NCI-H1417 (cell line): ENCODE results near the gene CCDC120.

Experiments used
- DNase-seq, 3 experiments: peaks; one replicate each; lab custom pipeline; 2025; lab: John Stamatoyannopoulos, UW

CCDC120 gene, protein sequence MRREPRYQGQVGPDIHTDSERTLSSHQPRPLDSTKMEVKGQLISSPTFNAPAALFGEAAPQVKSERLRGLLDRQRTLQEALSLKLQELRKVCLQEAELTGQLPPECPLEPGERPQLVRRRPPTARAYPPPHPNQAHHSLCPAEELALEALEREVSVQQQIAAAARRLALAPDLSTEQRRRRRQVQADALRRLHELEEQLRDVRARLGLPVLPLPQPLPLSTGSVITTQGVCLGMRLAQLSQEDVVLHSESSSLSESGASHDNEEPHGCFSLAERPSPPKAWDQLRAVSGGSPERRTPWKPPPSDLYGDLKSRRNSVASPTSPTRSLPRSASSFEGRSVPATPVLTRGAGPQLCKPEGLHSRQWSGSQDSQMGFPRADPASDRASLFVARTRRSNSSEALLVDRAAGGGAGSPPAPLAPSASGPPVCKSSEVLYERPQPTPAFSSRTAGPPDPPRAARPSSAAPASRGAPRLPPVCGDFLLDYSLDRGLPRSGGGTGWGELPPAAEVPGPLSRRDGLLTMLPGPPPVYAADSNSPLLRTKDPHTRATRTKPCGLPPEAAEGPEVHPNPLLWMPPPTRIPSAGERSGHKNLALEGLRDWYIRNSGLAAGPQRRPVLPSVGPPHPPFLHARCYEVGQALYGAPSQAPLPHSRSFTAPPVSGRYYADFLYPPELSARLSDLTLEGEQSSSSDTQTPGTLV

DNA sequence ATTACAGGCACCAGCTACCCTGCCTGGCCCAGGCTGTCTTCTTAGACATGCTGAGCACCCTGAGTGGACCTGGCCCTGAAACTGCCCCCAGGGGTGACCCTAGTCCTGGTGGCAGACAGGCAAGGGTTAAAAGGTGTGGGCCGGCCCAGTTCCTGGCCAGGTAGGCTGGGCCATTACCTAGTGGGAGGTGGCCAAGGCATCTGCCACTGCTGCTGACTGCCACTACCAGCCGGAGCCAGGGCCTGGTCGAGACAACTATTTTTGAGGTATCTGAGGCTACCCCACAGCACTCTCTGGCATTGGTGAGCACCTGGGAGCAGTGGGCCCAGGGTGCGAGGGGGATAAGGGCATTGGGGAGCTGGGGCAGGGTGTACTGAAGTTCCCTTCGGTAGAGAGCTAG, at the start of gene CCDC120:
CCDC120 (plus strand) TSS at position 206 of the 400 bp plus-strand sequence. CDS start 3,043 bp downstream, outside the sequence.
- DNase-seq: no peak

DNA sequence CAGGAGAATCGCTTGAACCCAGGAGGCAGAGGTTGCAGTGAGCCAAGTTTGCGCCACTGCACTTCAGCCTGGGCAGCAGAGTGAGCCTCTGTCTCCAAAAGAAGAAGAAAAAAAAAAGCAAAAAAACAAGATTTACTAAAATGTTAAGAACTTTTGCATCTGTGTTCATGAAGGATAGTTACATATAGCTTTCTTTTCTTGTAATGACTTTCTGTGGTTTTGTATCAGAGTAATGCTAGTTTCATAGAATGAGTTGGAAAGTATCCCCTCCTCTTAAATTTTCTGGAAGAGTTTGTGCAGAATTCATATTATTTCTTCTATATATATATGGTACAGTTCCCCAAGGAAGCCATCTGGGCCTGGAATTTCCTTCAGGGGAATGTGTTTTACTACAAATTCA, 39.7 kb upstream of the CCDC120 start:
- DNase-seq: no peak

DNA sequence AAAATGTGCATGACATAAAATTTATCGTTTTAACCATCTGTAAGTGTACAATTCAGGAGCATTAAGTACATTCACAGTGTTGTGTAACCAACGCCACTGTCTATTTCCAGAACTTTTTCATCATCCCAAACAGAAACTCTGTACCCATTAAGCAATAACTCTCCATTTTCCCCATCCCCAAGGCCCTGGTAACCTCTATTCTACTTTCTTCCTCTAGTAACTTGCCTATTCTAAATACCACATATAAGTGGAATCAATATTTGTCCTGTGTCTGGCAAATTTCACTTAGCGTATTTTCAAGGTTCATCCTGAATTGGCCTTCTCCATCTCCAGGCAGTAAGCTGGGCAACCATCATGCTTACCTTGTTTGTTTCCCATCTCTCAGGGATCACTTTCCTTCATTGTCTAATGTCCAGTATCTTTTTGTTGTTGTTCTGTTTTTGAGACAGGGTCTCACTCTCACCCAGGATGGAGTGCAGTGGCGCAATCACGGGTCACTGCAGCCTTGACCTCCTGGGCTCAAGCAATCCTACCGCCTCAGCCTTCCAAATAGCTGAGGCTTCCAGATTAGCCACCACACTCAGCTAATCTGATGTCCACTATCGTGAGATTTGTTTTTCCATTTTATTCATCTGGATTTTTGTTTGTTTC, 39.1 kb upstream of the CCDC120 start:
- no peak for DNase-seq

DNA sequence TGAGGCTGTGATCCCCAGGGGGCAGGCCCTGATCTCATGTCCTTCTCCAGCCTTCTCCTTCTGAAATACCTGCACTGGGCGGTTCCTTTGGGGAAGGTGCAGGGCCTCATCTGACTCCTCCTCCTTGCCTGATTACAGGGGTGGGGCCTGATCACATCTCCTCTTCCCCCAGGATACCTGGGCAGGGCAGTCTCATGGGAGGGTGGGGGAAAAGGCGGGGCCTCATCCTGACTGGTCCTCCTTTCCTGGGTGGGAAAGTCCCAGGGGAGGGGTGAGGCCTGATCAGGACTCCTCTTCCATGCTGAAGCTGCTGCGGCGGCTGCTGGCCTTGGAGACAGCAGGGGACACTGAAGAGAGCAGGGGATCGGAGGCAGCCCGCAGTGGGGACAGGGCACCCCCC, 28.9 kb upstream of the CCDC120 start:
- no peak for DNase-seq

DNA sequence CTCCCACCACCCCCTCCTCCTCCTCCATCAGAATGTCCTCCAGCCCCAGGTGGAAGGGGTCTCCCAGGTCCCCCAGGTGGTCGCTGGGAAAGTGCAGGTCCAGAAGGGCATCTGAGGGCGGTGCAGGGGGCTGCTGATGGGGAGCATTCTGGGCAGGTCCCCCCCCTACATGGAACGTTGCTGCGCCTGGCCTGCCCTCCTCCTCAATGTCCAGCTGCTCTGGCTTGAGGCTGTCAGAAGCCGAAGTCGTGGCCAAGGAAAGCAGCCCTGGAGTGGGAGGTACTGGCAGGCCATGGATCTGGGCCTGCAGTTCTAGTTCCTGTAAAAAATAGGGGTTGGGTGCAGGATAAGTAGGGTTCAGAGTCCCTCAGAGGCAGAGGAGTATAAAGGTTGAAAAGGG, 28.5 kb upstream of the CCDC120 start:
- DNase-seq: no peak

DNA sequence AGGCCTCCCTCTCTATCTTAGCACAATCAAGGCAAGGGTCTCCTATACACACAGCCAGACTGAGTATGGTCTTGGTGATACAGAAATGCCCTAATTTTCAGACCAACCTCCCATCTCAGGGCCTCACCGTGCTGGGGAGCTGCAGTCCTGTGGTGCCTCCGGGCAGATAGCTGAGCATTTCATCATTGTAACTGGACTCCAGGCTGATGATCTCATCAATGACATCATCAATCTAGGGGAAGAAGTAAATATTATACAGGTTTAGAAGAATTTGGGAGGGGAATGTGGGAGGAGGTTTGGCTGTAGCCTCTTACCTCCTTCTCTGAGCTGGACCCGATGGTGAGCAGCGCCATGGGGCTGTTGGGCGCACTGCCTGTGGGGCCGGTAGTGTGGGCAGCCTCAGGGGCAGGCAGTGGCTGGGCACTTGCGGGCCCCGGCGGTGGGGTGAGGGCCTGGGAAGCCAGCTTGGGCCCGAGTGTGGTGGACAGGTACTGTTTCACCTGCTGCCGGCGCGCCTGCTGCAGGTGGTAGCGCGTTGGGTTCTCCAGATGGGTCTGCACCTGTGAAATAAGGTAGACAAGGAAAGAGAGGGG, 20.8 kb upstream of the CCDC120 start:
- DNase-seq: no peak

DNA sequence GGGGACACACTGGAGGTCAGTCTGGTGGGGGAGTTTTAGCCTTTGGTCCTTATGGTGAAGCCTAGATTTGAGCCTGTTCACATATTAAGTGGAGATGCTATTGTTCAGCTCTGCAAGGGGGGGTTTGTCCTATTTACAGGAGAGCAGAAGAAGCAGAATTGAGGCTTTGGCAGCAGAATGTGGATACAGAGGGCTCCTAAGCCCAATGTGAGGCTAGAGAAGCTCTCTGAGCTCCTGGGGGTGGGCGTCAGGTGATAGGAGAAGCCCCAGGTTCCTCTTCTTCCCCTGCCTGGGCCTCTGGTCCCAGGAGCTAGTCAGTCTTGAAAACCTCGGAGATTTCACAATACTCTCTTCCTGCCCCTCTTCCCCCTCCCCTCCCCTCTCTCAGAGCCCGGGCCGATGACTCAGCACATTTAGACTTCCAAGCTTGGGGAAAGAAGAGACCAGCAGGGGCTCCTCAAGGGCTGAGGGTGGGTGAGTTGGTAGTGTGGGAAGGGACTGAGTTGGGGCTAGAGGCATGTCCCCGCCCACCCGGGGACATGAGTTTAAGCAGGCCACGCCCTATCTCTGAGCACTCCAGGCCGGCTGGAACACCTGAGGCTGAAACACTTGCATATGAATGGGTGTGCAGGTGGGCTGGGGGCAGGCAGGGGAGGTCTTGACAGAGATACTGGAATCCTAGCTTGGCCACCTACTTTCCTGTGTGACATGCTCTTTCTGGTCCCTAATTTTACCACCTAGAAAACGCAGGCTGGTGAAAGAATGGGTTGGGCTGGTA, 19.0 kb upstream of the CCDC120 start:
- peak; percentile 13 to 66 (median 49) for DNase-seq

DNA sequence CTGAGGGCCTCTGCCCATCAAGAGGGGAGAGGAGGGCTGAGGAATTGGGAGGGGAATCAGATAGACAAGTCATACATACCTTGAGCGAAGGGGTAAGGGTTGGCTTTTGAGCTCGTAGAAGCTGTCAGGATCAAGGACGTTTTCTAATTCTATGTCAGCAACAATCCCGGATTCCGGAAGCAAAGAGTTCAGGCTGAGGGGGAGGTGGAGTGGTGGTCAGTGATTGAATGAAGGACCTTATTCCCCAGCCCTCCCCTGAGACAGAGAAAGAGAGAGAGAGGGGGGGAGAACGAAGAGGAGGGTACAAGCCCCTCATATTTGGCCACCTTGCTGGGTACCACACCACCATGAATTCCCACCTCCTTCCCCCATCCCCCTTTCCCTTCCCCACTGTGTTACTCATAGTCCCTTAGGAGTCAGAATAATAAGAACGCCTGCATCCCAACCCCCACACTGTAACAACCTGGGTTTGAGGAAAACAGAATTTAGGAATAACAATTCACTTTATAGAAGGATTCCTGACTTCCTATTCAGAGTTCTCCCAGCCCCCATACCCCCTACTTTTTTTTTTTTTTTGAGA, 18.3 kb upstream of the CCDC120 start:
- no peak for DNase-seq

DNA sequence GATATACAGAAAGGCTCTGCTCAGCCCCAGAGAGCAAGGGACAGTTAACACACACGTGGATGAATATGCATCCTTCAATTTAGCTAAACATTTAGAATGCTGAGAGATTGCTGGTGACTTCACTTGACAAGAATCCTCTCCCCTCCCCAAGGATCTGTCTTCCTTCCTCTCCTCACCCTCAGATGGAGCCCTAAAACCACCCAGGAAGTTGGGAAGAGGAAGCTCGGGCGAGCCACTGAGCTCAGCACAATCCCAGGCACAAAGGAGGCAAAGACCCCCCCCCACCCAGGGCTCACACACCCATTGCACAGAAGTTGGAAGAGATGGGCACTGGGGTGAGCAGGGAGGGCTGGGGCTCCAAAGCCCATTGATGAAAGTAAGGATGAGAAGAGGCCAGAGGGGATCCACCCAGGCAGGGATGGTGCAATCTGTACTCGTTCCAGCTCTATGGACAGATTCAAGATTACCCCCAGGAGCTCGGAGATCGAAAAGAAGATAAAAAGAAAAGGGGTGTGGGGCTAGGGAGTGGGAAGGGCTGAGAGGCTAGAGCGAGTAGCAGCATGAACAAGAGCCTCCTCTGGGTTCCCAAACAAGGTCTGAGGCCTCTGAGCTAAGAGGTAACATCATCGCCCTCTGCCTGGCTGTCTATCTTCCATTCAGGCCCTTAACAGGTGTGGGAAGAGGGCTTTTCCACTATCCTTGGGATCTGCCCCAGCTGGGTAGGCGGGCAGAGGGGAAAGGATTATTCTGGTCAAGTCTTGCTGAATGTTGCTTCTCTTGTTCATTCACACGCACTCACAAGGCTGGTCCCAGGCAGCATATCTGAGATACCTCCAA, 16.8 kb upstream of the CCDC120 start:
- DNase-seq: no peak

DNA sequence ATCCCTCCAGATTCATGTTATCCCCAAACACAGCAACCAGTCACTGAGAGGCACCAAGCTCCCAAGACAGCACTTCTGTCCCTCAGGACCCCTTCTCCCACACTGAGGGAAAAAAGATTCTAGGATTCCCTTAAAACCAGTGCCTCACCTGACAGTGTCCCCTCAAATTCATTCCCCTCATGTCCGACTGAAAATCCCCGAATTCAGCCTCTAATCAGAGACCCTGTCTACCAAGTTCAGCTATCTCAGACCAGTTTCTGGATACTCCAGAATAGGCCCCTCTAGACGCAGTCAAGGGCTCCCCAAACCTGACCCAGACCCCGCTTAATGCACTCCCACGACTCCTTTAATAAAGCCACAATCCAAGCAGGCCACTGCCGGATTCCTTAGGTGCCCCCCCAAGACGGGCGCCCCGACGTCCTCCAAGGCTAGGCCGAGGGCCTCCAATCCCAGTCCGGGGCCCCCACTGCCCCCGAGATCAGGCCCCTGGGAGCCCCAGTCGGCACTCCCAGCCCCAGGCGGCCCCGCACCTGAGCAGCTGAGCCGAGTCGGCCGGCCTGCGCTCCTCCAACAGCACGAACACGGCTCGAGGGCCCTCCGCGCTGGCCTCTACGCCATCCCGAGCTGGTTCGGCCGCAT, 16.1 kb upstream of the CCDC120 start:
- peak in 1 of 3 experiments; percentile 31 for DNase-seq

DNA sequence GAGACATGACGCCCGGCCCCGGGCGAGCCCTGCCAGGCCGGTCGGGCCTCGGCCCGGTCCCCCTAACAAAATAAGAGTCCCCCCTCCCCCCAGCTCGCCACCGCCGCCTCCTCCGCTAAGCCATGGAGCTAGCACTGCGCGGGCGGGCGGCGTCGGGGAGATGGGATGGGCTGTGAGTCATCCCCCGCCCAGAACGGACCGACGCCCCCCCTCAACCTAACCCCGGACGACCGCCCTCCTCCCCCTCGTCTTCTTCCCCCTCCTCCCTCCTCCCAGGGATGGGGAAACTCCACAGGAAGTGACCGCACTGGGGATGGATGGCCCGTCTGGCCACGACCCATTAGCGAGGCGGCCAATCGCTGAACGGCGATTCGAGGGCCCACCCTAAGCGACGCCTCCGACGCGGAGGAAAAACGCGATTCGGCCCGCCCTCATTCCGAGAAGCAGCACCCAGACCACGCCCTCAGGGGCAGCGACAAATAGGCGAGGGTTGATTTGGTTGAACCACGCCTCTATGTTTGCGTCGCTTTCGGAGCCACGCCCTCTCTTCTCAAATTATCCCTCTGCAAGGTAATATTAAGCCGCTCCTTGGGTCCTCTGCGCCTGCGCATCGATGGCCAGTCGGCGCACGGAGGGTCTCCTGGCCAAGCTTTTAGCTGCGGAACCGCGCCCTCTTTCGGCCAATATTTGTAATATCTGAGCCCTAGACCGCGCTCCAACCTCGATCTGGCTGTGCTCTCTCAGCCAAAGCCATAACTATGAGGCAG, 15.4 kb upstream of the CCDC120 start, which contains the start of gene TFE3:
TFE3 (minus strand) TSS at position 138 of the 767 bp plus-strand sequence; CDS start at position 7, 131 bp downstream.
- peak; percentile 93 to 99 (median 97) for DNase-seq

DNA sequence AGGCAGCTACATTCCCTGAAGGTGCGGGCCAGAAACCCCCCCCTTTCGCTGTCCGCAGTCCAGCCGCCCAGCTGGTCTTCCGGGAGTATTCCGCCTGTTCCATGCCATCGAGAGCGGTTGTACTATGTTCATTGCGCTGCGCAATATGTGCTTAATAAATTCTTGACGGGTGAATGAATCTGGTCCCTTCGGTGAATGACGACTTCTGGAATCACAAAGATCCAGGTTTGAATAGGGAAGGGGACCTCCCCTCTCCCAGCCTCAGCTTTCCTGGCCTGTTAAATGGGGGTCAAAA, 14.9 kb upstream of the CCDC120 start:
- no peak for DNase-seq

DNA sequence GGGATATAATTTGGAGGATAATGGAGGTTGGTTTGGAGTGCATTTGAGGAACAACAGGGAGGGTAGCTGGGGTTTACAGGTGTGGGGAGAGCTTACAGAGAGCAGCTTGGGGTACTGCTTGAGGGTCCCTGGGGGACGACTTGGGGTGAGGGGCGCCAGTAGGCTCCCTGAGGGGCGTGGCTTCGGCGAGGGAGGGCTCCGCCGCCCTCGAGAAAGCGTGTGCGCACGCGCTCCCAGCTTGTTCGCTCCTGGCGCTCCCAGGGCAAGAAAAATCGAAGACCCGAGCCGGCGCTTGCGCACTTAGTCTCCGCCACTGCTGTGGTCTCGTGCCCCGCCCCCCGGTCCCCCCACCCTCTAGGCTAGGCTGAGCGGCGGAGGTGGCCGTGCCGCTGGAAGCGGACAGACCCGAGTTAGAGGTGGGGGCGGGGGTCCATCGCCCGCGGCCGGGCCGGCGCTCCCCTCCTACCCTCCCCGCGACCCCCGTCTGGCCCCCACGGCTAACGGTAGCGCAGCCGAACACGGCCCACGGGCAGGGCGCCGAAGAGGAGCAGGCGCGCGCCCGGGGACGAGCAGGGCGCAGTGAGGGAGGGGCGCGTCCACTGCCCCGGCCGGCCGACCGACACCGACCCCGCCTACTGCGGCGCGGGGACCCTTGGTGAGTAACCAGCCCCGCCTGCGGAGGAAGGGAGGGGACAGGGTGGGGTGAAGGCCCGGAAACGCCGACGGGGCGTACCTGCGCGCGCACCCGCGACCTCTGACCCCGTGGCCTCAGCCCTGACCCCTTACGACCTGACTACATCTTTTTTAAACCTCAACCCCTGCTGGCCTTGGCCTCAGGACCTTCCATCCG, 5.4 kb upstream of the CCDC120 start:
- DNase-seq: peak; percentile 19 to 89 (median 82)

DNA sequence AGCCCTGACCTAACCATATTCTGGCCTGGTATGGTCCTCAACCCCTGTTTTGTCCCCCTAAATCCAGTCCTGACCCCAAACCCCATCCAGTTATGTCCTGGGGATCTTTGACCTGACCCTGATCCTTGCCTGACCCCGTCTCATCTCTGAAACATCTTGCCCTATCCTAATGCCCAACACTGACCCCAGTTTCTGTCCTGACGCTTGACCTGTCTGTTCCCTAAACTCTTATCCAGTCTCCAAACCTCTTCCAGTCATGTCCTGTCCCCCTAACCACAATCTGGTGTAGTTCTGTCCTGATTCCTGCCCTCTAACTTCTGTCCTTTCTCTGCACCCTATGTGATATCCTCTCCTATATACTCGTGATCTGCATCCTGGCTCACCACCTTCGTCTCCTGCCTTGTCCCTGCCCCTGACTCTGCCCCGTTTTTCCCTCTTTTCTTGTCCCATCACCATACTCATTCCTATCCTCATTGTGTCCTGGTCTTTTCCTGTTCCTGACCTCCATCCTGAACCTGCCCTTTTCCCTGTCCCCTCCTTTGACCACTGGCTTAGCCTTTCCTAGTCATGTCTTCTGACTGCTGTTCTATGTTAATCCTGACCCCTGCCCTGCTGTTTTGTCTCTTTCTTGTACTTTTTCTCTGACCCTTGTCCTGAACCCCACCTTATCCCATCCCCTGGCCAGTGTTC, 4.6 kb upstream of the CCDC120 start:
- no peak for DNase-seq

DNA sequence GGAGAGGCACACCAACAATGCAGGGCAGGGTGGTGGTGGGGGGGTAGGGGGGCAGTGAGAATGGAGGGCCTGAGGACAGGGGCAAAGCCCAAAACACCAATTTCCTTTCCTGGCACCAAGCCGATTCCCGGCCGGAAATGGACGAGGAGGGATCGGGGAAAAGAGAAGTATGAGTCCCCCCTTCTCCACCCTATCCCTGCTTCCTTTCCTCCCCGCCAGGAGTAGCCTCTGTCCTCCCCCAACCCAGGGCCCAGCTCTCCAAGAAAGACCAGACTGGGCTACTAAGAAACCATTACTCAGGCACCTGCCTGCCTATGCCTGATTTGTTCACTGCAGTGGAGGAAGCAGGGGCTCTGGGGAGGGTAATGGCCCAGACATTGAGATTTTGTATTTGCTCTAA, 402 bp downstream of the CCDC120 start:
- DNase-seq: no peak

DNA sequence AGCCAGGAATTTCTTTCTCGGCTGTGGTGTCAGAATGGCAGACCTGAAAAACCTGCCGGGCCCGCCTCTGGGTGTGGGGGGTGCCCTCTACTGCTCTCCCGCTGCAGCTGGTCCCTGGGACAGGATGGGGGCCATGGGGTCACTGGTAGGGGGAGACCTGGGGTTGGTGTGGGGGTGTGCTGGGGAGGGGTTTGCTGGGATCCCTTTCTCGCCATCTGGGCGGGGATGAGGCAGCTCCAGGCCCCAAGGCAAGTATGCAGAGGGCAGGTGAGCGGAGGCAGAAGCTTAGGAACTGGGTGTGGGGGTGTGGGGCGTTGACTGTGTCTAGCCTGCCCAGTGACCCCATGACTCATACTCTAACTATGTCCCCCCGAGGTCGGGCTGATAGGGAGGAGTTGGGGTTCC, 884 bp downstream of the CCDC120 start:
- DNase-seq: no peak

DNA sequence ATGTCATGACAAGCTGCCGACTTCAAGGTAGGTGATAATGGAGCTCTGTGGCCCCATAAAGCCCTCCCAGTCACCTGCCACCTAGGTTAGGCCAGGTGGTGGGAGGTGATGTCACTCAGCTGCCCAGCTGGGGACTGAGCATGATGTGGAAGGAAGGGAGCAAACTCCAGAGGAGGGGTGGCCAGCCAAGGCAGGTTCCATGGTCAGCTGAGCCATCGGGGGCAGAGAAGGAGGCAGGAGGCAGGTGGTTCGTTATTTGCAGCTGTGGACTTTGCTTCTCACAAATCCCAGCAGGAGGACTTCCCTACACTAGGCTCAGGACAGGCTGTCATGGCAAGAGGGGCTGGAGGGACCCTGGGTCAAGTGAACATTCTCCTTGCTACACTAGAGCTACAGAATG, 2.1 kb downstream of the CCDC120 start:
- no peak for DNase-seq

DNA sequence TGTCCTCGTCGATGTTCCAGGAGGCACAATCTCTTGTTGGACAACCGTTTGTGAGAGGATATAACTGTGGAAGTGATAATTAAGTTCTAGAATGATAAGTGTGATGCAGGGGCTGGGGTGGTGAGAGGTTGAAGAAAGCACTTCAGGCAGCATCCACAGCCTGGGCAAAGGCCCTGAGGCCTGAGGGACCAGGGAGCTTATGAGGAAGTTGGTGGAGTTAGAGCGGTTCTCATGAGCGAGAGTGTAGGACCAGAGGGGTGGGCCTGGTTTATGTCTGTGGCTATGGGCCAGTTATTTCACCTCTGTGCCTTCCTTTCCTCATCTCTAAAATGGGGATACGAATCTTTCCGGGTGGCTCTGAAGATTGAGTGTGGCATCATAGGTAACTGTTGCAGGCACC, 2.7 kb downstream of the CCDC120 start:
- no peak for DNase-seq
